ENCODE measurements around the gene ZMYND15. TPM values are rescaled to one million over a fixed set of nuclear protein-coding genes. Genes with fewer than 3 reads are reported as not detected.

ZMYND15 gene
- total and polyA plus RNA-seq, 2 experiments from 2014 or later = 0.32 to 1.4 TPM

DNA sequence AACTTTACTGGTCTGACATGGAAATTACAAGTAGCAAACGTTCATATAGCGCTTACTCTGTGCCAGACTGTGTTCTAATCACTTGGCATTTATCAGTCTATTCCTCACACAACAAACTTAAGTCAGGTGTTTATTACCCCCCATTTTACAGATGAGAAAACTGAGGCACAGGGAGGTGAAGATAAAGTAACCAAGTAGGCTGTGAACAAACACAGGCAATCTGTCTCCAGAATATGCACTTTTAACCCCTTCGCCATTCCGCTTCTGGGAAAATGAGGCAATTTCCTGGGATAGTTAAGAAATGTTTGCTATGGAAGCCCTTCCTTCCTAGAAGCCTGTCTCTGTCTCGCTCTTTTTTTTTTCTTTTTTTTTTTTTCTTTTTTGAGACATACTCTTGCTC lies 12.3 kb downstream of the ZMYND15 start:
- H3K27ac Mint-ChIP-seq = no peak overlapping the region
- H3K36me3 Mint-ChIP-seq (ENCODE audit: low read depth) = no peaks in the 10 kb centered on the region
- no peak overlapping the region for H3K27ac ChIP-seq (ENCODE audit: low read depth)
- no peaks in the 10 kb centered on the region for H3K36me3 ChIP-seq (ENCODE audit: insufficient read depth)
- no peak overlapping the region for H3K4me2 ChIP-seq
- peaks cover 1% of the 10 kb centered on the region for H3K27me3 Mint-ChIP-seq (ENCODE audit: insufficient read depth, low read depth, poor library complexity)
- H3K79me2 ChIP-seq (replicated peaks; ENCODE audit: insufficient read depth) = no peaks in the 10 kb centered on the region
- H3K4me1 ChIP-seq (ENCODE audit: insufficient read depth) = peaks cover 5% of the 10 kb centered on the region
- H4K20me1 ChIP-seq (replicated peaks; ENCODE audit: insufficient read depth) = no peaks in the 10 kb centered on the region
- H3K9me3 Mint-ChIP-seq = no peaks in the 10 kb centered on the region
- no peak for TF ChIP-seq CREB1 (CRISPR knock-in tag; IDR thresholded peaks at IDR 0.05; ENCODE audit: low read depth)
- TF ChIP-seq, protein P1, sequence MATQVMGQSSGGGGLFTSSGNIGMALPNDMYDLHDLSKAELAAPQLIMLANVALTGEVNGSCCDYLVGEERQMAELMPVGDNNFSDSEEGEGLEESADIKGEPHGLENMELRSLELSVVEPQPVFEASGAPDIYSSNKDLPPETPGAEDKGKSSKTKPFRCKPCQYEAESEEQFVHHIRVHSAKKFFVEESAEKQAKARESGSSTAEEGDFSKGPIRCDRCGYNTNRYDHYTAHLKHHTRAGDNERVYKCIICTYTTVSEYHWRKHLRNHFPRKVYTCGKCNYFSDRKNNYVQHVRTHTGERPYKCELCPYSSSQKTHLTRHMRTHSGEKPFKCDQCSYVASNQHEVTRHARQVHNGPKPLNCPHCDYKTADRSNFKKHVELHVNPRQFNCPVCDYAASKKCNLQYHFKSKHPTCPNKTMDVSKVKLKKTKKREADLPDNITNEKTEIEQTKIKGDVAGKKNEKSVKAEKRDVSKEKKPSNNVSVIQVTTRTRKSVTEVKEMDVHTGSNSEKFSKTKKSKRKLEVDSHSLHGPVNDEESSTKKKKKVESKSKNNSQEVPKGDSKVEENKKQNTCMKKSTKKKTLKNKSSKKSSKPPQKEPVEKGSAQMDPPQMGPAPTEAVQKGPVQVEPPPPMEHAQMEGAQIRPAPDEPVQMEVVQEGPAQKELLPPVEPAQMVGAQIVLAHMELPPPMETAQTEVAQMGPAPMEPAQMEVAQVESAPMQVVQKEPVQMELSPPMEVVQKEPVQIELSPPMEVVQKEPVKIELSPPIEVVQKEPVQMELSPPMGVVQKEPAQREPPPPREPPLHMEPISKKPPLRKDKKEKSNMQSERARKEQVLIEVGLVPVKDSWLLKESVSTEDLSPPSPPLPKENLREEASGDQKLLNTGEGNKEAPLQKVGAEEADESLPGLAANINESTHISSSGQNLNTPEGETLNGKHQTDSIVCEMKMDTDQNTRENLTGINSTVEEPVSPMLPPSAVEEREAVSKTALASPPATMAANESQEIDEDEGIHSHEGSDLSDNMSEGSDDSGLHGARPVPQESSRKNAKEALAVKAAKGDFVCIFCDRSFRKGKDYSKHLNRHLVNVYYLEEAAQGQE (IDR thresholded peaks at IDR 0.05; ENCODE audit: unreplicated experiment) = no peak
- TF ChIP-seq ZNF331 (CRISPR knock-in tag; IDR thresholded peaks at IDR 0.05; ENCODE audit: low read depth) = no peak
- TF ChIP-seq EZH2 (IDR thresholded peaks at IDR 0.05; ENCODE audit: low read depth, unreplicated experiment) = no peak
- TF ChIP-seq JUNB (IDR thresholded peaks at IDR 0.05; ENCODE audit: unreplicated experiment) = no peak
- no peak for TF ChIP-seq NANOG (IDR thresholded peaks at IDR 0.05; ENCODE audit: borderline replicate concordance)
- TF ChIP-seq, protein P2, sequence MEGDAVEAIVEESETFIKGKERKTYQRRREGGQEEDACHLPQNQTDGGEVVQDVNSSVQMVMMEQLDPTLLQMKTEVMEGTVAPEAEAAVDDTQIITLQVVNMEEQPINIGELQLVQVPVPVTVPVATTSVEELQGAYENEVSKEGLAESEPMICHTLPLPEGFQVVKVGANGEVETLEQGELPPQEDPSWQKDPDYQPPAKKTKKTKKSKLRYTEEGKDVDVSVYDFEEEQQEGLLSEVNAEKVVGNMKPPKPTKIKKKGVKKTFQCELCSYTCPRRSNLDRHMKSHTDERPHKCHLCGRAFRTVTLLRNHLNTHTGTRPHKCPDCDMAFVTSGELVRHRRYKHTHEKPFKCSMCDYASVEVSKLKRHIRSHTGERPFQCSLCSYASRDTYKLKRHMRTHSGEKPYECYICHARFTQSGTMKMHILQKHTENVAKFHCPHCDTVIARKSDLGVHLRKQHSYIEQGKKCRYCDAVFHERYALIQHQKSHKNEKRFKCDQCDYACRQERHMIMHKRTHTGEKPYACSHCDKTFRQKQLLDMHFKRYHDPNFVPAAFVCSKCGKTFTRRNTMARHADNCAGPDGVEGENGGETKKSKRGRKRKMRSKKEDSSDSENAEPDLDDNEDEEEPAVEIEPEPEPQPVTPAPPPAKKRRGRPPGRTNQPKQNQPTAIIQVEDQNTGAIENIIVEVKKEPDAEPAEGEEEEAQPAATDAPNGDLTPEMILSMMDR (conservative IDR thresholded peaks at IDR 0.05; ENCODE audit: low read depth in 2 of 2) = no peak
- TF ChIP-seq STAT1 (IDR thresholded peaks at IDR 0.05; ENCODE audit: unreplicated experiment) = no peak
- no peak for TF ChIP-seq EZH2phosphoT487 (IDR thresholded peaks at IDR 0.05; ENCODE audit: unreplicated experiment)
- no peak for TF ChIP-seq POLR2AphosphoS5 (IDR thresholded peaks at IDR 0.05; ENCODE audit: low read depth)
- TF ChIP-seq, protein P3, sequence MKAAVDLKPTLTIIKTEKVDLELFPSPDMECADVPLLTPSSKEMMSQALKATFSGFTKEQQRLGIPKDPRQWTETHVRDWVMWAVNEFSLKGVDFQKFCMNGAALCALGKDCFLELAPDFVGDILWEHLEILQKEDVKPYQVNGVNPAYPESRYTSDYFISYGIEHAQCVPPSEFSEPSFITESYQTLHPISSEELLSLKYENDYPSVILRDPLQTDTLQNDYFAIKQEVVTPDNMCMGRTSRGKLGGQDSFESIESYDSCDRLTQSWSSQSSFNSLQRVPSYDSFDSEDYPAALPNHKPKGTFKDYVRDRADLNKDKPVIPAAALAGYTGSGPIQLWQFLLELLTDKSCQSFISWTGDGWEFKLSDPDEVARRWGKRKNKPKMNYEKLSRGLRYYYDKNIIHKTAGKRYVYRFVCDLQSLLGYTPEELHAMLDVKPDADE (IDR thresholded peaks at IDR 0.05) = no peak
- TF ChIP-seq, protein P4, sequence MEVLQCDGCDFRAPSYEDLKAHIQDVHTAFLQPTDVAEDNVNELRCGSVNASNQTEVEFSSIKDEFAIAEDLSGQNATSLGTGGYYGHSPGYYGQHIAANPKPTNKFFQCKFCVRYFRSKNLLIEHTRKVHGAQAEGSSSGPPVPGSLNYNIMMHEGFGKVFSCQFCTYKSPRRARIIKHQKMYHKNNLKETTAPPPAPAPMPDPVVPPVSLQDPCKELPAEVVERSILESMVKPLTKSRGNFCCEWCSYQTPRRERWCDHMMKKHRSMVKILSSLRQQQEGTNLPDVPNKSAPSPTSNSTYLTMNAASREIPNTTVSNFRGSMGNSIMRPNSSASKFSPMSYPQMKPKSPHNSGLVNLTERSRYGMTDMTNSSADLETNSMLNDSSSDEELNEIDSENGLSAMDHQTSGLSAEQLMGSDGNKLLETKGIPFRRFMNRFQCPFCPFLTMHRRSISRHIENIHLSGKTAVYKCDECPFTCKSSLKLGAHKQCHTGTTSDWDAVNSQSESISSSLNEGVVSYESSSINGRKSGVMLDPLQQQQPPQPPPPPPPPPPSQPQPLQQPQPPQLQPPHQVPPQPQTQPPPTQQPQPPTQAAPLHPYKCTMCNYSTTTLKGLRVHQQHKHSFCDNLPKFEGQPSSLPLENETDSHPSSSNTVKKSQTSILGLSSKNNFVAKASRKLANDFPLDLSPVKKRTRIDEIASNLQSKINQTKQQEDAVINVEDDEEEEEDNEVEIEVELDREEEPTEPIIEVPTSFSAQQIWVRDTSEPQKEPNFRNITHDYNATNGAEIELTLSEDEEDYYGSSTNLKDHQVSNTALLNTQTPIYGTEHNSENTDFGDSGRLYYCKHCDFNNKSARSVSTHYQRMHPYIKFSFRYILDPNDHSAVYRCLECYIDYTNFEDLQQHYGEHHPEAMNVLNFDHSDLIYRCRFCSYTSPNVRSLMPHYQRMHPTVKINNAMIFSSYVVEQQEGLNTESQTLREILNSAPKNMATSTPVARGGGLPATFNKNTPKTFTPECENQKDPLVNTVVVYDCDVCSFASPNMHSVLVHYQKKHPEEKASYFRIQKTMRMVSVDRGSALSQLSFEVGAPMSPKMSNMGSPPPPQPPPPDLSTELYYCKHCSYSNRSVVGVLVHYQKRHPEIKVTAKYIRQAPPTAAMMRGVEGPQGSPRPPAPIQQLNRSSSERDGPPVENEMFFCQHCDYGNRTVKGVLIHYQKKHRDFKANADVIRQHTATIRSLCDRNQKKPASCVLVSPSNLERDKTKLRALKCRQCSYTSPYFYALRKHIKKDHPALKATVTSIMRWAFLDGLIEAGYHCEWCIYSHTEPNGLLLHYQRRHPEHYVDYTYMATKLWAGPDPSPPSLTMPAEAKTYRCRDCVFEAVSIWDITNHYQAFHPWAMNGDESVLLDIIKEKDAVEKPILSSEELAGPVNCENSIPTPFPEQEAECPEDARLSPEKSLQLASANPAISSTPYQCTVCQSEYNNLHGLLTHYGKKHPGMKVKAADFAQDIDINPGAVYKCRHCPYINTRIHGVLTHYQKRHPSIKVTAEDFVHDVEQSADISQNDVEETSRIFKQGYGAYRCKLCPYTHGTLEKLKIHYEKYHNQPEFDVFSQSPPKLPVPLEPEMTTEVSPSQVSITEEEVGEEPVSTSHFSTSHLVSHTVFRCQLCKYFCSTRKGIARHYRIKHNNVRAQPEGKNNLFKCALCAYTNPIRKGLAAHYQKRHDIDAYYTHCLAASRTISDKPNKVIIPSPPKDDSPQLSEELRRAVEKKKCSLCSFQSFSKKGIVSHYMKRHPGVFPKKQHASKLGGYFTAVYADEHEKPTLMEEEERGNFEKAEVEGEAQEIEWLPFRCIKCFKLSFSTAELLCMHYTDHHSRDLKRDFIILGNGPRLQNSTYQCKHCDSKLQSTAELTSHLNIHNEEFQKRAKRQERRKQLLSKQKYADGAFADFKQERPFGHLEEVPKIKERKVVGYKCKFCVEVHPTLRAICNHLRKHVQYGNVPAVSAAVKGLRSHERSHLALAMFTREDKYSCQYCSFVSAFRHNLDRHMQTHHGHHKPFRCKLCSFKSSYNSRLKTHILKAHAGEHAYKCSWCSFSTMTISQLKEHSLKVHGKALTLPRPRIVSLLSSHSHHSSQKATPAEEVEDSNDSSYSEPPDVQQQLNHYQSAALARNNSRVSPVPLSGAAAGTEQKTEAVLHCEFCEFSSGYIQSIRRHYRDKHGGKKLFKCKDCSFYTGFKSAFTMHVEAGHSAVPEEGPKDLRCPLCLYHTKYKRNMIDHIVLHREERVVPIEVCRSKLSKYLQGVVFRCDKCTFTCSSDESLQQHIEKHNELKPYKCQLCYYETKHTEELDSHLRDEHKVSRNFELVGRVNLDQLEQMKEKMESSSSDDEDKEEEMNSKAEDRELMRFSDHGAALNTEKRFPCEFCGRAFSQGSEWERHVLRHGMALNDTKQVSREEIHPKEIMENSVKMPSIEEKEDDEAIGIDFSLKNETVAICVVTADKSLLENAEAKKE (CRISPR knock-in tag; IDR thresholded peaks at IDR 0.05) = no peak
- TF ChIP-seq ZNF114 (CRISPR knock-in tag; IDR thresholded peaks at IDR 0.05) = no peak
- peaks cover 11% of the 10 kb centered on the region for H3K4me1 Mint-ChIP-seq
- 0 out of 2 replicates have a peak, but pooled peaks cover 6% of the 10 kb centered on the region for H3F3A ChIP-seq (replicated peaks; ENCODE audit: low read depth)
- ATAC-seq (no peak), DNase-seq (ENCODE audit: low spot score) (no peak)
- no peaks in the 10 kb centered on the region for H3K9me2 ChIP-seq (ENCODE audit: insufficient read depth)
- no peak overlapping the region for H3K4me3 ChIP-seq
- no peak overlapping the region for H3K4me3 Mint-ChIP-seq
- no peak overlapping the region for H2AFZ ChIP-seq
- H3K27me3 ChIP-seq (ENCODE audit: insufficient read depth) = no peaks in the 10 kb centered on the region

All from GM23338 (cell line).